Subcutaneous abdominal adipose tissue (tissue), 5 donors: Measurements from ENCODE around the gene ILF2.
A peak's percentile ranks its signal among the peaks of the same experiment; 100 is the strongest.

Experiments used
- H3K27ac ChIP-seq: one replicate; pipeline ENCODE4 v1.7.0; 2013; ENCODE audit warnings: low read depth, mild to moderate bottlenecking, inconsistent platforms, low read length, moderate library complexity
- H3K27me3 ChIP-seq, 5 donors: one replicate each; pipeline ENCODE4 v1.7.0; 2013; ENCODE audit warnings: low read length in 5 of 5, inconsistent platforms in 1 of 5; ENCODE audit not compliant: control insufficient read depth in 5 of 5, insufficient read depth in 4 of 5
- H3K36me3 ChIP-seq, 5 donors: one replicate each; pipeline ENCODE4 v1.7.0; 2013; ENCODE audit warnings: low read length in 5 of 5; ENCODE audit not compliant: control insufficient read depth in 5 of 5, insufficient read depth in 5 of 5
- H3K4me1 ChIP-seq, 5 donors: one replicate each; pipeline ENCODE4 v1.7.0; 2013; ENCODE audit warnings: low read length in 5 of 5, mild to moderate bottlenecking in 3 of 5, moderate library complexity in 1 of 5; ENCODE audit not compliant: control insufficient read depth in 5 of 5, insufficient read depth in 5 of 5
- H3K4me3 ChIP-seq, 5 donors: one replicate each; pipeline ENCODE4 v1.7.0; 2013; ENCODE audit warnings: low read length in 5 of 5, low read depth in 1 of 5
- H3K9ac ChIP-seq, 5 donors: one replicate each; pipeline ENCODE4 v1.7.0; 2013; ENCODE audit warnings: low read length in 5 of 5, mild to moderate bottlenecking in 4 of 5, moderate library complexity in 3 of 5
- H3K9me3 ChIP-seq, 5 donors: one replicate each; pipeline ENCODE4 v1.7.0; 2013; ENCODE audit warnings: low read length in 5 of 5; ENCODE audit not compliant: control insufficient read depth in 5 of 5
- donor health status: healthy.
- donor health status: healthy.
- donor health status: healthy.
- donor health status: healthy.
- donor health status: healthy.

ILF2 gene

GRCh38 chr1:153651771-153652170 lies 19.0 kb downstream of the ILF2 start:
- Histone ChIP-seq H3K27me3 (no peaks in the 10 kb centered on the region), H3K36me3 (no peaks in the 10 kb centered on the region), H3K9me3 (no peaks in the 10 kb centered on the region), H3K4me3 (no peak overlapping the region), H3K9ac (no peak overlapping the region), H3K27ac (no peak overlapping the region), H3K4me1 (peaks cover 3 to 46% (median 38%) of the 10 kb centered on the region in 5 donors)

GRCh38 chr1:153649863-153650235 lies 20.9 kb downstream of the ILF2 start:
- peaks cover 3 to 55% (median 50%) of the 10 kb centered on the region in 5 donors for H3K4me1 ChIP-seq
- no peaks in the 10 kb centered on the region for H3K9me3 ChIP-seq
- peak overlapping the region; percentile 60 for H3K27ac ChIP-seq

GRCh38 chr1:153649137-153649862 lies 21.5 kb downstream of the ILF2 start:
- no peaks in the 10 kb centered on the region for H3K27me3 ChIP-seq
- peak overlapping the region; percentile 60 for H3K27ac ChIP-seq
- no peaks in the 10 kb centered on the region for H3K9me3 ChIP-seq
- H3K9ac ChIP-seq = peak overlapping the region in 1 of 5 donors; percentile 16
- H3K4me1 ChIP-seq = peaks cover 3 to 57% (median 51%) of the 10 kb centered on the region in 5 donors
- H3K36me3 ChIP-seq = peaks cover 13 to 23% (median 18%) of the 10 kb centered on the region in 5 donors
- H3K4me3 ChIP-seq = no peak overlapping the region

More at GRCh38 chr1:153649863-153650235, 20.9 kb downstream of the ILF2 start:
- Histone ChIP-seq H3K9ac (no peak overlapping the region), H3K27me3 (no peaks in the 10 kb centered on the region), H3K36me3 (peaks cover 10 to 18% (median 13%) of the 10 kb centered on the region in 5 donors), H3K4me3 (no peak overlapping the region)

- Histone ChIP-seq H3K4me3 (no peak overlapping the region), H3K9ac (no peak overlapping the region), H3K9me3 (no peaks in the 10 kb centered on the region), H3K4me1 (peaks cover 3 to 65% (median 58%) of the 10 kb centered on the region in 5 donors), H3K27me3 (no peaks in the 10 kb centered on the region), H3K27ac (no peak overlapping the region), H3K36me3 (peaks cover 24 to 35% (median 26%) of the 10 kb centered on the region in 5 donors)
These were observed 22.7 kb downstream of the ILF2 start for GRCh38 chr1:153648000-153648643.

- Histone ChIP-seq H3K27ac (peak overlapping the region; percentile 53), H3K27me3 (no peaks in the 10 kb centered on the region), H3K9ac (peak overlapping the region in 2 of 5 donors; percentile 10 to 23), H3K4me3 (peak overlapping the region in 1 of 5 donors; percentile 13), H3K9me3 (no peaks in the 10 kb centered on the region), H3K36me3 (peaks cover 32 to 43% (median 34%) of the 10 kb centered on the region in 5 donors), H3K4me1 (peaks cover 3 to 61% (median 51%) of the 10 kb centered on the region in 5 donors)
These were observed 23.5 kb downstream of the ILF2 start for GRCh38 chr1:153647346-153647714.

DNA sequence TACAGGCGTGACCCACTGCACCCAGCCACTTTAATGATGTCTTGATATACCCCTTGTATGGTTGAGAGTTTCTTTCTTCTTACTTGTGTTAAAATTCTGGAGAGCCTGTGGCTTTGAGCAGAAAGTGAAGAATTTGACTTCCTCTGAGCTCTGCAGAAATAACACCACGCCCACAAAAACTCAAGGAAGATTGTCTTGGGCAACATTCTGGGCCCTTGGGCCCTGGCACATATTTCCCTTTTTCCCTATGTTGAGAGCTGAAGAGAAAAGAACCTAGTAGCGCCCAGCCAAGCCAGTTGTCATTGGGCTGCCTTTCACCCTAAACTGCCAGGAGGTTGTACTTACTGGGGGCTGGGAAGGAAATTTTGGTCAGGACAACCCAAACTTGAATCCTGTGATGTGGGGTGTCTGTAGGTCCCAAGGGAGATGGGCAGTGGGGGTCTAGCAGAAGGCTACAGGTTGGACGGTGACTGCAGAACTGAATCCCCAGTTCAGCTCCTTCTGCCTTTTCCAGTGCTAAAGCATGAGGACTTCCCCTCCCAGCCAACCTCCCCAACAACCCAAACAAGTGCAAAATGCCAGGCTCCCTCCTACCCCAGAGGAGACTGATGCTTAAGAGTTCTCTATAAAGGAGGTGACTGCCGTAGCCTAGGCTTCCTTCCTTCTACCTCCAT lies 24.0 kb downstream of the ILF2 start:
- peaks cover 35 to 48% (median 39%) of the 10 kb centered on the region in 5 donors for H3K36me3 ChIP-seq
- H3K9me3 ChIP-seq = no peaks in the 10 kb centered on the region
- H3K9ac ChIP-seq = peak overlapping the region in 1 of 5 donors; percentile 10
- H3K4me1 ChIP-seq = peaks cover 3 to 63% (median 47%) of the 10 kb centered on the region in 5 donors
- H3K4me3 ChIP-seq = peak overlapping the region in 1 of 5 donors; percentile 13
- no peaks in the 10 kb centered on the region for H3K27me3 ChIP-seq
- H3K27ac ChIP-seq = peak overlapping the region; percentile 53

GRCh38 chr1:153643816-153644215 lies 27.0 kb downstream of the ILF2 start:
- H3K9ac ChIP-seq = no peak overlapping the region
- no peak overlapping the region for H3K4me3 ChIP-seq
- peaks cover 50 to 78% (median 67%) of the 10 kb centered on the region in 5 donors for H3K36me3 ChIP-seq
- H3K9me3 ChIP-seq = no peaks in the 10 kb centered on the region
- no peaks in the 10 kb centered on the region for H3K27me3 ChIP-seq
- peaks cover 0 to 48% (median 35%) of the 10 kb centered on the region in 5 donors for H3K4me1 ChIP-seq
- H3K27ac ChIP-seq = peak overlapping the region; percentile 55

GRCh38 chr1:153643100-153643499 lies 27.7 kb downstream of the ILF2 start:
- Histone ChIP-seq H3K27me3 (no peaks in the 10 kb centered on the region), H3K36me3 (peaks cover 50 to 85% (median 74%) of the 10 kb centered on the region in 5 donors), H3K9me3 (no peaks in the 10 kb centered on the region), H3K4me1 (peaks cover 0 to 48% (median 33%) of the 10 kb centered on the region in 5 donors), H3K27ac (peak overlapping the region; percentile 55), H3K4me3 (no peak overlapping the region), H3K9ac (no peak overlapping the region)

GRCh38 chr1:153642161-153642560 lies 28.6 kb downstream of the ILF2 start:
- Histone ChIP-seq H3K27me3 (no peaks in the 10 kb centered on the region), H3K27ac (no peak overlapping the region), H3K4me1 (peaks cover 0 to 48% (median 30%) of the 10 kb centered on the region in 5 donors), H3K4me3 (no peak overlapping the region), H3K9me3 (no peaks in the 10 kb centered on the region), H3K9ac (peak overlapping the region in 2 of 5 donors; percentile 19), H3K36me3 (peaks cover 55 to 94% (median 81%) of the 10 kb centered on the region in 5 donors)
